ENCODE results near the gene LRRIQ4. TPM values are rescaled to one million over a fixed set of nuclear protein-coding genes. Genes with fewer than 3 reads are reported as not detected.

LRRIQ4 gene
- total and polyA plus RNA-seq, 2 donors (not counting 1 experiment from before 2014, with no cell fraction given) = under 0.01 TPM; not detected in 1

GRCh38 chr3:169836942-169837275 is 24.2 kb downstream of the LRRIQ4 start:
- Histone ChIP-seq H2AFZ (ENCODE audit: low read length) (peak overlapping the region; percentile 86), H3K4me2 (ENCODE audit: extremely low read depth, insufficient read depth, low read length) (peak overlapping the region; percentile 13)

GRCh38 chr3:169838511-169839030 is 25.9 kb downstream of the LRRIQ4 start:
- Histone ChIP-seq H3K79me2 (ENCODE audit: control insufficient read depth, insufficient read depth, low read length) (no peaks in the 10 kb centered on the region), H3K4me2 (ENCODE audit: extremely low read depth, insufficient read depth, low read length) (no peak overlapping the region), H3K27me3 (ENCODE audit: control insufficient read depth, insufficient read depth, low read length) (no peaks in the 10 kb centered on the region), H3K36me3 (ENCODE audit: control insufficient read depth, insufficient read depth, low read length) (no peaks in the 10 kb centered on the region), H4K20me1 (ENCODE audit: control insufficient read depth, extremely low read depth, insufficient read depth, low read length) (no peaks in the 10 kb centered on the region), H2AFZ (ENCODE audit: low read length) (no peak overlapping the region), H3K9me3 (ENCODE audit: control insufficient read depth, insufficient read depth, low read depth, low read length) (no peaks in the 10 kb centered on the region), H3K9ac (ENCODE audit: insufficient read depth, low read length) (no peak overlapping the region), H3K27ac (ENCODE audit: insufficient read depth, low read length) (no peak overlapping the region), H3K4me3 (replicated peaks in 1 of 4; ENCODE audit: control extremely low read depth in 1 of 4, insufficient read depth in 1 of 4, low read depth in 3 of 4, low read length in 4 of 4) (no peak overlapping the region), H3K4me1 (ENCODE audit: control insufficient read depth, extremely low read depth, insufficient read depth, low read length) (peaks cover 2% of the 10 kb centered on the region)
- no peak for DNase-seq (ENCODE audit: low read depth in 2 of 2)
- TF ChIP-seq CTCF (conservative IDR thresholded peaks at IDR 0.05 in 1 of 2, IDR thresholded peaks at IDR 0.05 in 1 of 2; ENCODE audit: low read depth in 1 of 2, low read length in 2 of 2) (no peak), EZH2 (IDR thresholded peaks at IDR 0.05; ENCODE audit: low read length, missing control alignments) (no peak)

More at GRCh38 chr3:169836942-169837275, 24.2 kb downstream of the LRRIQ4 start:
- peaks cover 2% of the 10 kb centered on the region for H3K4me1 ChIP-seq (ENCODE audit: control insufficient read depth, extremely low read depth, insufficient read depth, low read length)
- no peak overlapping the region for H3K27ac ChIP-seq (ENCODE audit: insufficient read depth, low read length)
- no peaks in the 10 kb centered on the region for H3K79me2 ChIP-seq (ENCODE audit: control insufficient read depth, insufficient read depth, low read length)
- no peak overlapping the region for H3K9ac ChIP-seq (ENCODE audit: insufficient read depth, low read length)
- no peaks in the 10 kb centered on the region for H3K27me3 ChIP-seq (ENCODE audit: control insufficient read depth, insufficient read depth, low read length)
- H3K4me3 ChIP-seq (replicated peaks in 1 of 4; ENCODE audit: control extremely low read depth in 1 of 4, insufficient read depth in 1 of 4, low read depth in 3 of 4, low read length in 4 of 4) = no peak overlapping the region
- H4K20me1 ChIP-seq (ENCODE audit: control insufficient read depth, extremely low read depth, insufficient read depth, low read length) = no peaks in the 10 kb centered on the region
- no peaks in the 10 kb centered on the region for H3K9me3 ChIP-seq (ENCODE audit: control insufficient read depth, insufficient read depth, low read depth, low read length)
- H3K36me3 ChIP-seq (ENCODE audit: control insufficient read depth, insufficient read depth, low read length) = no peaks in the 10 kb centered on the region
- DNase-seq (ENCODE audit: low read depth in 2 of 2) = no peak
- TF ChIP-seq CTCF (conservative IDR thresholded peaks at IDR 0.05 in 1 of 2, IDR thresholded peaks at IDR 0.05 in 1 of 2; ENCODE audit: low read depth in 1 of 2, low read length in 2 of 2) (no peak), EZH2 (IDR thresholded peaks at IDR 0.05; ENCODE audit: low read length, missing control alignments) (no peak)

- H3K36me3 ChIP-seq (ENCODE audit: control insufficient read depth, insufficient read depth, low read length) = no peaks in the 10 kb centered on the region
- no peak overlapping the region for H3K4me3 ChIP-seq (replicated peaks in 1 of 4; ENCODE audit: control extremely low read depth in 1 of 4, insufficient read depth in 1 of 4, low read depth in 3 of 4, low read length in 4 of 4)
- peak overlapping the region; percentile 29 for H2AFZ ChIP-seq (ENCODE audit: low read length)
- H3K79me2 ChIP-seq (ENCODE audit: control insufficient read depth, insufficient read depth, low read length) = no peaks in the 10 kb centered on the region
- TF ChIP-seq EZH2 (IDR thresholded peaks at IDR 0.05; ENCODE audit: low read length, missing control alignments) (no peak), CTCF (conservative IDR thresholded peaks at IDR 0.05 in 1 of 2, IDR thresholded peaks at IDR 0.05 in 1 of 2; ENCODE audit: low read depth in 1 of 2, low read length in 2 of 2) (no peak)
- H4K20me1 ChIP-seq (ENCODE audit: control insufficient read depth, extremely low read depth, insufficient read depth, low read length) = no peaks in the 10 kb centered on the region
- peaks cover 2% of the 10 kb centered on the region for H3K4me1 ChIP-seq (ENCODE audit: control insufficient read depth, extremely low read depth, insufficient read depth, low read length)
- DNase-seq (ENCODE audit: low read depth in 2 of 2) = peak in 1 of 2 donors; percentile 33
- no peak overlapping the region for H3K9ac ChIP-seq (ENCODE audit: insufficient read depth, low read length)
- no peaks in the 10 kb centered on the region for H3K9me3 ChIP-seq (ENCODE audit: control insufficient read depth, insufficient read depth, low read depth, low read length)
- no peak overlapping the region for H3K27ac ChIP-seq (ENCODE audit: insufficient read depth, low read length)
- H3K4me2 ChIP-seq (ENCODE audit: extremely low read depth, insufficient read depth, low read length) = no peak overlapping the region
- no peaks in the 10 kb centered on the region for H3K27me3 ChIP-seq (ENCODE audit: control insufficient read depth, insufficient read depth, low read length)
Measured at GRCh38 chr3:169841171-169841570, 28.5 kb downstream of the LRRIQ4 start.

Data from fibroblast of lung (primary cell).